Pons (tissue), 1 donor: ENCODE data around the gene ITPR1.
A peak's percentile ranks its signal among the peaks of the same experiment; 100 is the strongest.

Experiments
- DNase-seq: peaks from one replicate; pipeline ENCODE4 v3.0.0-alpha.2; 2016; ENCODE audit warnings: low spot score

ITPR1 gene

GRCh38 chr3:4829031-4829394 lies 335.9 kb downstream of the ITPR1 start:
- no peak for DNase-seq

GRCh38 chr3:4830586-4830914 lies 337.4 kb downstream of the ITPR1 start:
- no peak for DNase-seq

GRCh38 chr3:4831580-4831950 lies 338.4 kb downstream of the ITPR1 start:
- DNase-seq = no peak

- DNase-seq = no peak
Observed at GRCh38 chr3:4833471-4833870, 340.3 kb downstream of the ITPR1 start.

GRCh38 chr3:4834403-4834866 lies 341.3 kb downstream of the ITPR1 start:
- DNase-seq = no peak

- DNase-seq = no peak
Observed at GRCh38 chr3:4835616-4836043, 342.5 kb downstream of the ITPR1 start.

- DNase-seq = no peak
Observed at GRCh38 chr3:4836516-4836915, 343.4 kb downstream of the ITPR1 start.

- no peak for DNase-seq
Observed at GRCh38 chr3:4837374-4837930, 344.3 kb downstream of the ITPR1 start.

- DNase-seq = no peak
Observed at GRCh38 chr3:4838621-4839022, 345.5 kb downstream of the ITPR1 start.

GRCh38 chr3:4839278-4839677 lies 346.1 kb downstream of the ITPR1 start:
- no peak for DNase-seq

- DNase-seq = no peak
Observed at GRCh38 chr3:4841225-4841624, 348.1 kb downstream of the ITPR1 start.

- DNase-seq = no peak
Observed at GRCh38 chr3:4841776-4842440, 348.8 kb downstream of the ITPR1 start.

- no peak for DNase-seq
Observed at GRCh38 chr3:4843619-4844018, 350.5 kb downstream of the ITPR1 start.

GRCh38 chr3:4845882-4846281 lies 352.7 kb downstream of the ITPR1 start:
- DNase-seq = no peak

GRCh38 chr3:4846543-4846942 lies 353.4 kb downstream of the ITPR1 start:
- no peak for DNase-seq

- DNase-seq = no peak
Observed at GRCh38 chr3:4848176-4848825, 355.2 kb downstream of the ITPR1 start.

GRCh38 chr3:4849136-4849535 lies 356.0 kb downstream of the ITPR1 start:
- DNase-seq = peak; percentile 74

- no peak for DNase-seq
Observed at GRCh38 chr3:4849739-4850138, 356.6 kb downstream of the ITPR1 start.

- no peak for DNase-seq
Observed at GRCh38 chr3:4850211-4850927, 357.2 kb downstream of the ITPR1 start.

- DNase-seq = no peak
Observed at GRCh38 chr3:4850928-4851265, 357.7 kb downstream of the ITPR1 start.

GRCh38 chr3:4852780-4853748 lies 359.9 kb downstream of the ITPR1 start:
- no peak for DNase-seq

- DNase-seq = no peak
Observed at GRCh38 chr3:4853749-4854140, 360.6 kb downstream of the ITPR1 start.
